ENCODE measurements around the gene TBC1D20. TPM values are rescaled to one million over a fixed set of nuclear protein-coding genes. Genes with fewer than 3 reads are reported as not detected.

Gene TBC1D20
- 41.8 TPM for total RNA-seq

GRCh38 chr20:462199-462991, at the start of gene TBC1D20:
TSS of gene TBC1D20 (minus strand) at chr20:462533. CDS start at chr20:462405, 128 bp downstream.

GRCh38 chr20:407953-408842, 54.1 kb downstream of the TBC1D20 start, which contains the start of gene RBCK1:
TSS of gene RBCK1 (plus strand) at chr20:408299. CDS start at chr20:408758, 459 bp downstream.

Other genes starting within 250 kb of the TBC1D20 start
- not detected for gene DEFB129, start 235.3 kb downstream of the TBC1D20 start, total RNA-seq
- not detected for gene DEFB132, start 204.8 kb downstream of the TBC1D20 start, total RNA-seq
- gene C20orf96, start 171.8 kb downstream of the TBC1D20 start, total RNA-seq: 12.6 TPM
- 34.5 TPM for gene ZCCHC3, start 165.0 kb downstream of the TBC1D20 start, total RNA-seq
- gene SOX12, start 137.0 kb downstream of the TBC1D20 start, total RNA-seq: 16.4 TPM
- gene NRSN2, start 115.4 kb downstream of the TBC1D20 start, total RNA-seq: 16.0 TPM
- gene TRIB3, start 81.8 kb downstream of the TBC1D20 start, total RNA-seq: 5.7 TPM
- gene RBCK1, start 54.2 kb downstream of the TBC1D20 start, total RNA-seq: 69.6 TPM
- gene CSNK2A1, start 81.3 kb upstream of the TBC1D20 start, total RNA-seq: 201 TPM
- 0.44 TPM for gene TCF15, start 147.8 kb upstream of the TBC1D20 start, total RNA-seq
- gene SRXN1, start 190.7 kb upstream of the TBC1D20 start, total RNA-seq: 17.9 TPM
- 4.3 TPM for gene SCRT2, start 213.3 kb upstream of the TBC1D20 start, total RNA-seq